Activated gamma-delta T cell treated with Interleukin-2 at 50 U/mL for 16 hours (primary cell): ENCODE data around the gene TMEM217.
"Not testable (repeated sequence)": the region's sequence is repeated elsewhere in the genome, so short reads cannot be mapped to it uniquely, and the experiment has no call there.

Source experiments
- DNase-seq: peaks from one replicate; pipeline ENCODE4 v3.0.0-alpha.2; 2020

TMEM217 gene

DNA sequence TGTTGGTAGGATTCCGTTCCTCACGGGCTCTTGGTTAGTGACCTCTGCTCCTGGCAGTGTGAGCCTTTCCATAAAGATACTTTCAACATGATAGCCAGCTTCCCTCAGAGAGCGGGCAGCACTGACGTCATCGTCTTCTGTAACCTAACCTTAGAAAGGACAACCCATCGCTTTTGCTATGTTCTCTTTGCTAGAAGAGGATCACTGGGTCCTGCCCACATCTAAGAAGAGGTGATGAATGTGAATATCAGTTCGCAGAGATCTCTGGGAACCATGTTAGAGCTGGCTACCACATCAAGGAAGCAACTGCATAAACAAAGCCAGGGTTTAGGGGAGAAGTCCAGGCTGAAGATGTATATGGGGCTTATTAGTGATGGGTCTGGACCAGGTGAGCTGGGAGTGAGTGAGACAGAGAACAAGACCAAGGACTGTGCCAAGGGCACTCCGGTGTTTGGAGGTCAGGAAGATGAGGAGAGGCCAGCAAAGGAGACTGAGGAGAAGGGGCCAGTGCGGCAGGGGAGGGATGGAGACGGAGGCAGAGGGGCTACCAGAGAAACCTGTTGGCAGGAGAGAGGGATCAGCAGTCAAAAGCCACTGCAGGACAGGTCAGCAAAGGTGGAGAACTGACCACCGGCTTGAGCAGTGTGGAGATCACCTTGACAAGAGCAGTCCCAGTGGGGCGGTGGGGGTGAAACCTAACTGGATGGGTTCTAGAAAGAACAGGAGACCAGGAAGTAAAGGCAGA lies 48.3 kb downstream of the TMEM217 start:
- peak; percentile 43 for DNase-seq

DNA sequence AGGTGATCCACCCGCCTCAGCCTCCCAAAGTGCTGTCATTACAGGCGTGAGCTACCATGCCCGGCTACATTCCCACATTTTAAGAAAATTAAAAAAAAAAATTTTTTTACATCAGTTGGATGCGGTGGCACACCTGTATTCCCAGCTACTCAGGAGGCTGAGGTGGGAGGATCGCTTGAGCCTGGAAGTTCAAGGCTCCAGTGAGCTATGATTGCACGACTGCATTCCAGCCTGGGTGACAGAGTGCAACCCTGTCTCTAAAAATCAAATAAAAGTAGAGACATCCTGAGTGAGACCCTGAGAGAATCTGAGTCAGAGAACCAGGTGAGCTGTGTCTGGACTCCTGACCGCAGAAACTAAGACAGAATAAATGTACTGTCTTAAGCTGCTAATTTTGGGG lies 49.2 kb downstream of the TMEM217 start:
- no peak for DNase-seq

DNA sequence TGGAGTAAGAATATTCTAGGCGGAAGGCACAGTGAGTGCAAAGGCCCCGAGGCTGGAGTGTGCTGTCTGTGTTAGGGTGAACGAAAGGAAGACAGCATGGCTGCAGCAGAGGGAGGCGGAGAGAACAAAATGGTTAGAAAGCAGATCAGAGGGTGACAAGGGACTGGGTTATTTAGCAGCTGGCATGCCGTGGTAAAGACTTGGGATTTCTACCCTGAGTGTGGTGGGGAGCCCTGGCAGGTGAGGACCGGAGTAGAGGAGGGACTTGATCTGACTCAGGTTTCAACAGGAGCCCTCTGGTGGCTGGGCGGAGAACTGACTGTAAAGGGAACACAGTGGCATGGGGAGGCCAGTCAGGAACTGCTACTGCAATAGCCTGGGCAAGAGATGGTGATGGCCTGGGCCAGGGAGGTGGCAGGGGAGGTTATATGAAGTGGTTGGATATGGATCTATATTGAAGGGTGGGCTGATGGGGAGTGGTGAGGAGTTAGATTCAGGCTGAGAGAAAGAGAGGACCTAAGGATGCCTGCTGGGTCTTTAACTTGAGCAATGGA lies 50.0 kb downstream of the TMEM217 start:
- peak; percentile 89 for DNase-seq

DNA sequence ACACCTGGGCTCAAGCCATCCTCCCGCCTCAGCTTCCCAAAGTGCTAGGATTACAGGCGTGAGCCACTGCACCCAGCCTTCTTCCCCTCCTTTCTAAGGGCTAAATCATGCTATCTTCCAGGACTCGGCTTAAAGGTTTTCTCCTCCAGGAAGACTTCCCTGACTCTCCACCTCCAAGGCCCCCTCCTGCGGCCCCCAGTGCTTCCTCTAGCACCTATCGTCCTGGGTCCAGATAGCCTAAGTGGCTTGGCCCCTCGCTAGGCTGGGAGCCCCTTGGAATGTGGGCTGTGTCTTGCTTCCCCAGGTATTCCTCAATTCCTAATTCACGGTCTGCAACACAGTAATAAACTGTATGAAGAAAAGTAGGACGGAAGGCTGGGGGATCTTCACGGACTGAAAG lies 51.3 kb downstream of the TMEM217 start:
- no peak for DNase-seq

DNA sequence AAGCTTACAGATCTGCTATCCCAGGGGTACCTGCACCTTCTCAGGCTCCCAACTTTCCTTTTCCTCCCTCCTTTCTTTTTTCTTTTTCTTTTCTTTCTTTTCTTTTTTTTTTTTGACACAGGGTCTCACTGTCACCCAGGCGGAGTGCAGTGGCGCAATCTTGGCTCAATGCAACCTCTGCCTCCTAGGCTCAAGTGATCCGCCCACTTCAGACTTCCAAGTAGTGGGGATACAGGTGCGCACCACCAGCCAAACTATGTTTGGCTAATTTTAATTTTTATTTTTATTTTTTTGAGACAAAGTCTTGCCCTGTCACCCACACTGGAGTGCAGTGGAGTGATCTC lies 52.0 kb downstream of the TMEM217 start:
- no peak for DNase-seq

DNA sequence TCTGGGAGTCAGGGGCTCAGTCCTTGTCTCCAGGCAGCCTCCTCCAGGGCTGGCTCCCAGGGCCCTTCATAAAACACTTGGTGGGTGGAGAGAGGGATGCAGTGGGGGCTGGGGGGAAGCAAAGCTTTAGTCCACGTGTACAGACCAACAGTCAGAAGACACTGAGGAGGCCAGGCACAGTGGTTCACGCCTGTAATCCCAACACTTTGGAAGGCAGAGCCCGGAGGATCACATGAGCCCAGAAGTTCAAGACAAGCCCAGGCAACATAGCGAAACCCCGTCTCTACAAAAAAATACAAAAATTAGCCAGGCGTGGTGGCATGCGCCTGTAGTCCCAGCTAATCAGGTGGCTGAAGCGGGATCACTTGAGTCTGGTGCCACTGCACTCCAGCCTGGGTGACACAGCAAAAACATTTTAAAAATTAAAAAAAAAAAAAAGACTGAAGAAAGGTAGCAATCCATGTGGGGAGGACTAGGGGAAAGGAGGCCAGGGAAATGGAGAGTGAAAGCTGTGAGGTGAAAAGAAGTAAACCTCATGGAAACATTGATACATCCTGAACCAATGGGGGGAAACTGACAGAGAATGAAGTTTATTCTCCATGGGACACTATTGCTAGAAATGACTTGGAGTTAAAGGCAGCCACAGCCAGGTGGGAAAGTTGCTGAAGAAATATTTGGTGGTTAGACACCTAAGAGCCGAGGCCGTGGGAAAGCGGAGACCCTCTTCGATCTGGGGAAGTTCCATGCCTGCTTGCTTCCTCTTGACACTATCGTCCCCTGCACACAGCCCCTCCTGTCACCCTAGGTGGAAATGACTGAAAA lies 52.6 kb downstream of the TMEM217 start:
- no peak for DNase-seq

DNA sequence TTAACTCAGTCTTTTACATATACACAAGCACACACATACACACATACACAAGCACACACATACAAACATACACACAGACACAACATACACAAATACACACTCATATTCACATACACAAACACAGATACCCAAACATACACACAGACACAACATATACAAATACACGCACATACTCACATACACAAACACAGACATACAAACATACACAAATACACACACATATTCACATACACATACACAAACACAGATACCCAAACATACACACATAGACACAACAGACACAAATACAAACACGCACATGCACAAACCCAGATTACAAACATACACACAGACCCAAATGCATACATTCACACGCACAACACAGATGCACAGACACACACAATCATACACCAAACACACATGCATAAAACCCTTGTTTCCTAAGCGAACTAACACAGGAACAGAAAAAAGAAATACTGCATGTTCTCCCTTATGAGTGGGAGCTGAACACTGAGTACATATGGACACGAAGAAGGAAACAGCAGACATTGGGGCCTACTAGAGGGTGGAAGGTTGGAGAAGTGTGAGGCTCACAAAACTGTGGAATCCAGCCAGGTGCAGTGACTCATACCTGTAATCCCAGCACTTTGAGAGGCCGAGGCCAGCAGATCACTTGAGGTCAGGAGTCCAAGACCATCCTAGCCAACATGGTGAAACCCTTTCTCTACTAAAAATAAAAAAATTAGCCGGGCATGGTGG lies 53.8 kb downstream of the TMEM217 start:
- no peak for DNase-seq

DNA sequence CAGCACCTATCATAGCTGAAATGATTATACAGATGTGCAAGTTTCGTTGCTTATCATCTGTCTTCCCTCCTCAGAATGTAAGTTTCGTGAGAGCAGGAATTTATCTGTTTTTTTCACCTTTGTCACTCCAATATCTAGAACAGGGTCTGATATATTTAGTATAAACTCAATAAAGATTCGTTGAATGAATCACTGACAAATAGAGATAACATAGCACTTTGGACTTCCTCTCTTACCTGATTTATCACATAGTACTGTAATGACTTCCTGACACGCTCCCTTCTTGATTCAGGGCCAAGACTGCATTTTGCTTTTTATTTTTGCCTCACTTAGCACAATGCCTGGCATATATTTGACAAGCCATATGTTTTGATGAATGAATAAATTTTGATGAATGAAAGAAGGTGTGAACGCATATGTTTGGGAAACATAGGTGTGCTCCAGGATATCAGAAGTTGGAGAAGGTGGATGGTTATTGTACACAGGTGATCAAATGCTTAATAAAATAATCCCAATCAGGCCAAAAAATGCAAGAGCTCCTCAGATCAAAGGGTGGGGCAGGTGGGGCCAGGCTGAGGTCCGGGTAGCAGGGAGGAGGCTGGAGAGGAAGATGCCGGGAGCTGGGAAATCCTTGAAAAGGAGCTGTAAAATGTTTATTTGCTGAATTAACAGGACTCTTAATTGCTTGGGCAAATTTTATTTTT lies 55.0 kb downstream of the TMEM217 start:
- no peak for DNase-seq

DNA sequence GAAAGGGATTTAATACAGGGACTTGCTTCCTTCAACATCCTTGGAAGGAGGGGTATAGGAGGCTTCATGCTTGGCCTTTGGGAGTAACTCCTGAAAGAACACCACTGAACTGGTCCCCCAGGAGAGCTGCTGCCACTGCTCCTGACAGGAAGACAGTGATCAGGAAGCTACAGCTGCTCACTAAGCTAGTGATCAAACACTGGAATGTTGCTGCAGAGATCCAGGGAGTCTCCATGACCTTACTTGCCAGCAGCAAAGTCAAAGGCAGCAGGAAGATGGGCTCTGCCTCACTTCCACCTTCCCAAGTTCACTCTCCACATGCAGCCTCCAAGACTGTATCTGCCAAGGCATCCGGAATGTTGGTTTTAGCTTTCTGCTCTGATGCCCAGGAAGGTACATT lies 56.2 kb downstream of the TMEM217 start:
- DNase-seq: no peak

DNA sequence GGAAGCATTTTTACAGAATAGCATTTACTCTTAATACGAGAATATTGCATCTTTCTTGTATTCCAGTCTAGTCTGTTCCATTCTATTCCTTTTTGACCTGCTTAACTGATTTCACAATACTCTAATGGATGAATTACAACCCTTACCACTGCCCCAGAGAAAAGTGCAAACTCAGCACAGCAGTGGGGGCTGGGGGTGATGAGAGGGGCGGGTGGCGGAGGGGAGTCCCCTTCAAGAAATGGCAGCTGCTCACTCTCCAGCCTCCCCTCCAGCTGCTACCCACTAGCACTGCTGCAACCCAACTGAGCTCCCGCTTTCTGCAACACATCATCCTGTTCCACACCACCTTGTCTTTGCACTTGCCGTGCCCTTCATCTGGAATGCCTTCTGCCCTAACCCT lies 57.9 kb downstream of the TMEM217 start:
- no peak for DNase-seq

DNA sequence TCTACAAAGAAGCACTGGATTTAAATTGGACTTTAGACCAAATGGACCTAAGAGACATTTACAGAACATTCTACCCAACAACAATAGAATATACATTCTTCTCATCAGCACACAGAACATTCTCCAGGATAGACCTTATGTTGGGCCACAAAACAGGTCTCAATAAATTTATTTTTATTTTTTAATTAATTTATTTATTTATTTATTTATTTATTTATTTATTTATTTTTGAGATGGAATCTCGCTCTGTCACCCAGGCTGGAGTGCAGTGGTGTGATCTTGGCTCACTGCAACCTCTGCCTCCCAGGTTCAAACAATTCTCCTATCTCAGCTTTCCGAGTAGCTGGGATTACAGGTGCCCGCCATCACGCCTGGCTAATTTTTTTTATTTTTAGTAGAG lies 61.5 kb downstream of the TMEM217 start:
- not testable (repeated sequence) for DNase-seq

DNA sequence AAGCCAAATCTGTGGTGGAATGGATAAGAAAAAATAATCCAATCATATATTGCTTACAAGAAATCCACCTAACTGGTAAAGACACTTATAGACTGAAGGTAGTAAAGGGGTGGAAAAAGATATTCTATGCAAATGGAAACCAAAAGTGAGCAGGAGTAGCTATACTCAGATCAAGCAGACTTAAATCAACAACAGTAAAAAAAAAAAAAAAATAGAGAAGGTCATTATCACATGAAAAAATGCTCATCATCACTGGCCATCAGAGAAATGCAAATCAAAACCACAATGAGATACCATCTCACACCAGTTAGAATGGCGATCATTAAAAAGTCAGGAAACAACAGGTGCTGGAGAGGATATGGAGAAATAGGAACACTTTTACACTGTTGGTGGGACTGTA lies 63.1 kb downstream of the TMEM217 start:
- DNase-seq: not testable (repeated sequence)

DNA sequence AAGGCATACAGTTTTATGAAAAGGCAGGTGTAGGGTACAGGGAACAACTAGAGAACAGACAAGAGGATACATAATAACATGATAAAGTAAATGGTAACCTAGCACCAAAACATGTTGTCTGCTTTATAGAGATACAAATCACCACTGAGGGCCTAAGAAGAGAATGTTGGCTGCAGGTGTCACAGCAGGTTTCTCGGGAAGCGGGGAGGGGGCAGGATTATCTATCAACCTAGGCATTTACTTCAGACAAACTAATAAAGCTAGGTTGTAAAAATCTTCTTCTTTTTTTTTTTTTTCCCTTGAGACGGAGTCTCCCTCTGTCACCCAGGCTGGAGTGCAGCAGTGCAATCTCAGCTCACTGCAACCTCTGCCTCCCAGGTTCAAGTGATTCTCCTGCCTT lies 65.3 kb downstream of the TMEM217 start:
- no peak for DNase-seq

DNA sequence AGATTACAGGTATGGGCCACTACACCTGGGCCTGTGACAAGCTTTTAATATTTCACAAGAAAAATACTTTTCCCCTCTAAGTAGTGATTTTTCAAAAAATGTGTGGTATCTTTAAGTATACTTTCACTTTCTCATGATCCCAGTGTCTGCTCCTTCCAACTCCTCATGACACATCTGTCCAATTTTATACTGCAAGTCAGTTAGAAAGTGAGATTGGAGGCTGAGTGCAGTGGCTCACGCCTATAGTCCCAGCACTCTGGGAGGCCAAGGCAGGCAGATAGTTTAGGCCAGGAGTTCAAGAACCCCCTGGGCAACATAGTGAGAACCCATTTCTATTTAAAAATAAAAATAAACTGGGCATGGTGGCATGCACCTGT lies 67.8 kb downstream of the TMEM217 start:
- no peak for DNase-seq

DNA sequence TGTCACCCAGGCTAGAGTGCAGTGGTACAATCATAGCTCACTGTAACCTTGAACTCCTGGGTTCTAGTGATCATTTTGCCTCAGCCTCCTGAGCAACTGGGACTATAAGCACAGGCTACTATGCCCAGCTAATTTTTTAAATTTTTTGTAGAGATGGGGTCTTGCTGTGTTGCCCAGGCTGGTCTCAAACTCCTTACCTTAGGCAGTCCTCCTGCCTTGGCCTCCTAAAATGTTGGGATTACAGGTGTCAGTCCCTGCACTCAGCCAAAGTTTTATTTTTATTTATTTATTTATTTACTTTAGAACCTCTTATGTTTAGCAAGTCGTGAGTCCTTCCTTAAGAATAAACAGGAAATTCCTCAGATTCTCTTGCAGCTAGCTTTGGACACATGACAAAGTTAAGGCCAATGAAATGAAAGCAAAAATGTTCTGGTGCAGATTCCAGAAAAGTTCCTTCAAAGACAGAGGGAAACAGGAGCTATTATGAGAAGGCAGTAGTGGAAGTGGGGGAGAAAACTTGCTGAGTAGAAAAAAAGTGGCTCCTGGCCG lies 68.9 kb downstream of the TMEM217 start:
- no peak for DNase-seq

DNA sequence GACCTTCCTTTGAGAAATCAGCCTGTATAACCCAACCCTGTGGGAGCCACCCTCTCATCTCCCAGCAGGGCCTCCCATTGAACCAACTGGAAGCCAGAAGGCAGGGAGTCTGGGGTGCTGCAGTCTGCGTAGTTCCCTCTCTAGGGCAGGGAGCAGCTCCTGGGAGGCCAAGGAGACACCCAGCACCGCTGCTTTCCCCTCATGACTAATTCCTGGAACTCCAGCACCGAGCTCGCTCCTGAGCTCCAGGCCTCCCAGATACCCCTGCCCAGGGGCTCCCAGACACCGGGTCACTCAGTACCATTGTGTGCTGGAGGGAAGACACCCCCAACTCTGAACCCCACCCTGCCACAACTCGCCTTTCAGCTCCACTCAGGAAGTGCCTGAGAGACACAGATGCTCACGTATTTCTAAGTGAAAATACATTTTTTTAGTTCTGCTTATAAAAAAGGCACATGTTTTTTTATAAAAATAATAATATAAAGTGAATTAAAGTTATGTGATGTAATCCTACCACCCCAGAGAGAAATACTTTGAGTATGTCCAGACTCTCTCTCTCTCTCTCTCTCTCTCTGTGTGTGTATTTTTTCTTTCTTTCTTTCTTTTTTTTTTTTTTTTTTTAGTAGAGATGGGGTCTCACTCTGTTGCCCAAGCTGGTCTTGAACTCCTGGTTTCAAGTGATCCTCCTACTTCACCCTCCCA lies 70.5 kb downstream of the TMEM217 start:
- no peak for DNase-seq

DNA sequence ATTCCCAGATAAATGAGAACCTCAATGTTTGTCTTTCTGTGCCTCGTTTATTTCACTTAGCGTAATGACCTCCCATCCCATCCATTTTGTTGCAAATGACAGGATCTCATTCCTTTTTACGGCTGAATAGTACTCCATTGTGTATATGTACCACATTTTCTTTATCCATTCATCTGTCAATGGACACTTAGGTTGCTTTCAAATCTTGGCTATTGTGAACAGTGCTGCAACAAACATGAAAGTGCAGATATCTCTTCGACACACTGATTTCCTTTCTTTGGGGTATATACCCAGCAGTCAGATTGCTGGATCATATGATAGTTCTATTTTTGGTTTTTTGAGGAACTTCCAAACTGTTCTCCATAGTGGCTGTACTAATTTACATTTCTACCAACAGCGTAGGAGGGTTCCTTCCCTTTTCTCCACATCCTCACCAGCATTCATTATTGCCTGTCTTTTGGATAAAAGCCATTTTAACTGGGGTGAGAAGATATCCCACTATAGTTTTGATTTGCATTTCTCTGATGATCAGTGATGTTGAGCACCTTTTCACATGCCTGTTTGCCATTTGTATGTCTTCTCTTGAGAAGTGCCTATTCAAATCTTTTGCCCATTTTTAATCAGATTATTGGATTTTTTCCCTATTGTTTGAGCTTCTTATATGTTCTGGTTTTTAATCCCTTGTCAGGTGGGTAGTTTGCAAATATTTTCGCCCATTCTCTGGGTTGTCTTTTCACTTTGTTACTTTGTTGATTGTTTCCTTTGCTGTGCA lies 71.8 kb downstream of the TMEM217 start:
- not testable (repeated sequence) for DNase-seq

DNA sequence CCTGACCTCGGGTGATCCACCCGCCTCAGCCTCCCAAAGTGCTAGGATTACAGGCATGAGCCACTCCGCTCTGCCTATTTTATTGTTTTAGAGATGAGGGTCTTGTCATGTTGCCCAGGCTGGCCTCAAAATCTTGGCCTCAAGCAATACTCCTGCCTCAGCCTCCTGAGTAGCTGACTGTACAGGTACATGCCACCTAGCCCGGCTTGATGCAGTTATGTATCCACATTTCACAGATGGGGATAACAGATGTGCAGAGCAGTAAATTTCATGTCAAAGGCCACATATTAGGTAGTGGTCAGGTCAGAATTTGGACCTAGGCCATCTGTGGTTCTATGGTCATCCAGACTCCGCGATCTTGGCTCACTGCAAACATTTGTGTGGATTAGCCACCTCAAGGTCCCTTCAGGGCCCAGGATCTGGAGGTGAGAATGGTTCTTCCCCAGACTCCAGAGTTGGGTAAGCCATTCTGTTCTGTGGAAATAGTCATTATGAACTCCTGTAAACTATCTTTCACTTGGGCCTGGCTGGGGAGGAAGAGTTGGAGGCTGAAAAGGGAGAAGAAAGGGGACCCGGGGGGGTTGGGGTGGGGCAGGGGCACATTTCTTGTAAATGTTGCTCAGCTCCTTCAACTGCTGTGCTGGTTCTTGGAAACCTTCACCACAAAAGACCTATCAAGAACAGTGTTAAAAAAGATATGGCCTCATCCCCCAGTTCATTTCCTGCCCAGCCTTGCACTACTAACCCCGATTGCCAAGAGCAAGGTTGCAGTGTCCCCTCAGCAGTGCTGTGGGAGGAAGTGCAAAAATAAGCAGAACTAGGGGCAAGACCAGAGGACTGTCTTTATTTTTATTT lies 75.0 kb downstream of the TMEM217 start:
- DNase-seq: peak; percentile 72

DNA sequence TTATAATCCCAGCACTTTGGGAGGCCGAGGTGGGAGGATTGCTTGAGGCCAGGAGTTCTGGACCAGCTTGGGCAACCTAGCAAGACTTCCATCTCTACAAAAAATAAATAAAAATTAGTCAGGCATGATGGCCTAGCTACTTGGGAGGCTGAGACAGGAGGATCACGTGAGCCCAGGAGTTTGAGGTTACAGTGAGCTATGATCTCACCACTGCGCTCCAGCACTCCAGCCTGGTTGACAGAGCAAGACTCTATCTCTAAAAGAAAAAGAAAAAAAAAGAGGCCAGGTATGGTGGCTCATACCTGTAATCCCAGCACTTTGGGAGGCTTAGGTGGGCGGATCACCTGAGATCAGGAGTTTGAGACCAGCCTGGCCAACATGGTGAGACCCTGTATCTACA lies 77.3 kb downstream of the TMEM217 start:
- DNase-seq: not testable (repeated sequence)

DNA sequence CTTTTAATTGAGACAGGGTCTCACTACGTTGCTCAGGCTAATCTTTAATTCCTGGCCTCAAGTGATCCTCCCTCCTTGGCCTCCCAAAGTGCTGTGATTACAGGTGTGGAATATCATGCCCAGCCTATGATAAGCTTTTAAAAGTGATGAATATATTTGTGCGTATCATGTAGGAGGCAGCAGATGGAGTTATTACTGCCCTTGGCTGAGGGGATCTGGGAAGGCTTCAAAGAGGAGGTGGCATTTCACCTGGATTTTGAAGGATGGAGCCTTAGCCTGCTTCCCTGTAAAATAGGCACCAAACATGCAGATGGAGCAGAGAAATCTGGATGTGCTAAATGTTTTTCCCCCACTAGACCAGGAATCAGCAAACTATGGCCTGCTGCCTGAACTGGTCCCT lies 77.9 kb downstream of the TMEM217 start:
- no peak for DNase-seq
